ENCODE results near the gene SESN1. TPM values are rescaled to one million over a fixed set of nuclear protein-coding genes. Genes with fewer than 3 reads are reported as not detected.
"Not testable (repeated sequence)": the region's sequence is repeated elsewhere in the genome, so short reads cannot be mapped to it uniquely, and the experiment has no call there.

The SESN1 gene
- polyA plus RNA-seq (2013) = 41.6 TPM

DNA sequence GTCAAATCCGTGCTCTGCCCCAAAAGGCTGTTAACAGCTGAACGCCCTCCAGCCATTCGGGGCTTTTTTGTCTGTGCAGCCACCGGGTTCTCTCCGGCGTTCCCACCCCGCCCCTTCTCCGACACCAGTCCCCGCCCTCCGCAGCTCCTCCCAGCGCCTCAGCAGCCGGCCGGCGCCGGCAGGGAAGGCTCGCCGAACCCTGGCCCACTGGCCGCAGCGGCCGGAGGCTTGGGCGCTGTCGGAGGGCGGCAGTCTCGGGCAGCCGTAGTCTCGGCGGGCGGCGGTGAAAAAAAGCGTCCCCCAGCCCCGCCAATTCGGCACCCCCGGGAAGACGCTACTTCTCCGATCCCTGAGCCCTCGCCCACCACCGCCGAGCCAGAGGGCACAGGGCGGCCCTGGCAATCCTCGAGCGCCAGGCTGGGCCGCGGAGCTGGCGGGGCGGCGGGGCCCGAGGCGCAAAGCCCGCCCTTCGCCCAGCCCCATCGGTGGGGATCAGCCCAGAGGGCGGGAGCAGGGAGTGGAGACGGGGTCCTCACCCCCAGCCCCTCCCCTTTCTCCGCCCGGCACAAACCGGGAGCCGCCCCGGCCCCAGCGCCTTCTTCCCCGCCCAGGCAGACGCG, at the start of gene SESN1:
TSS of gene SESN1 (minus strand) at position 431 of the 620 bp plus-strand sequence. CDS start 773 bp downstream, outside the sequence.
- Histone ChIP-seq H3K27ac (ENCODE audit: insufficient read depth in 1 of 2, low read depth in 1 of 2, low read length in 2 of 2, poor library complexity in 1 of 2, severe bottlenecking in 2 of 2) (peak within 1 kb of the TSS; percentile 86 to 95), H3K9me3 (ENCODE audit: control extremely low read depth in 1 of 5, control insufficient read depth in 4 of 5, insufficient read depth in 2 of 5, low read depth in 1 of 5, low read length in 4 of 5) (no peaks in the 10 kb centered on the region), H3K4me3 (ENCODE audit: control insufficient read depth in 1 of 7, extremely low read depth in 1 of 7, insufficient read depth in 4 of 7, low read depth in 2 of 7, low read length in 6 of 7) (peak within 1 kb of the TSS; percentile 88 to 100 (median 98)), H3K4me1 (ENCODE audit: control extremely low read depth in 1 of 4, control insufficient read depth in 4 of 4, insufficient read depth in 4 of 4, low read length in 3 of 4) (peaks cover 12 to 38% (median 24%) of the 10 kb centered on the region in 4 experiments), H3K36me3 (ENCODE audit: control insufficient read depth in 4 of 4, insufficient read depth in 4 of 4, low read length in 3 of 4) (no peaks in the 10 kb centered on the region), H3K27me3 (replicated peaks in 2 of 5; ENCODE audit: control insufficient read depth in 4 of 5, insufficient read depth in 5 of 5, low read length in 4 of 5) (no peaks in the 10 kb centered on the region)
- ChIA-PET POLR2A (interaction anchor here (0.6 to 1.3 kb wide), 5 partner anchors 20 to 299 kb away, joined by 3 to 7 read pairs (median 4); partner anchors contain the start of gene CD164), CTCF (interaction anchor here (0.6 to 2.8 kb wide), 8 partner anchors 10 to 560 kb away, joined by 3 to 10 read pairs (median 4); partner anchors contain the start of gene CD164)
- WGBS (ENCODE audit: insufficient coverage) = 0% methylated on average over 46 of the region's 62 CpGs
- peak; percentile 94 to 99 (median 97) for DNase-seq

DNA sequence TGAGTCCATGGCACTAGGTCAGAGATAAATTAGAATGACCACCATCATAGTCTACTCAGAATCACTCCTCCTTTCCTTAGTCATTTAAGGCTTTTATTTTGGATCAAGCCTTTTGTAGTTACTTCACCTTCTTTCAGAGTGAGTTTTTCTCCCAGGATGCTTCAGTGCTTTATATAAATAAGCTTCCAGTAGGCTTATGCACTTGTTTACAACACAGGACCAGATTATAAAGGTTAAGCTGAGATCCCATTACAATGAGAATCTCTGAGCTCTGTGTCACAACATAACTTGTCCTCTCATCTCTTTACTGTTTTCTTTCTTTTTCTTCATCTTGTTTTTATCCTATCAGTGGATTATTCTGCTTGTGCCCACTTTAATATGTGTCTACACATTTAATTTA, 48.5 kb upstream of the SESN1 start:
- Histone ChIP-seq H3K27ac (ENCODE audit: insufficient read depth in 1 of 2, low read depth in 1 of 2, low read length in 2 of 2, poor library complexity in 1 of 2, severe bottlenecking in 2 of 2) (no peak overlapping the region), H3K27me3 (replicated peaks in 2 of 5; ENCODE audit: control insufficient read depth in 4 of 5, insufficient read depth in 5 of 5, low read length in 4 of 5) (no peaks in the 10 kb centered on the region), H3K4me1 (ENCODE audit: control extremely low read depth in 1 of 4, control insufficient read depth in 4 of 4, insufficient read depth in 4 of 4, low read length in 3 of 4) (no peaks in the 10 kb centered on the region), H3K9me3 (ENCODE audit: control extremely low read depth in 1 of 5, control insufficient read depth in 4 of 5, insufficient read depth in 2 of 5, low read depth in 1 of 5, low read length in 4 of 5) (no peaks in the 10 kb centered on the region), H3K36me3 (ENCODE audit: control insufficient read depth in 4 of 4, insufficient read depth in 4 of 4, low read length in 3 of 4) (peaks cover 8 to 18% (median 11%) of the 10 kb centered on the region in 4 experiments), H3K4me3 (ENCODE audit: control insufficient read depth in 1 of 7, extremely low read depth in 1 of 7, insufficient read depth in 4 of 7, low read depth in 2 of 7, low read length in 6 of 7) (no peak overlapping the region)
- POLR2A ChIA-PET = interaction anchor here (0.7 kb wide), 2 partner anchors 49 to 184 kb away, joined by 3 to 5 read pairs; no protein-coding TSS in a partner anchor
- DNase-seq = no peak
- CTCF ChIA-PET = no interaction called here

DNA sequence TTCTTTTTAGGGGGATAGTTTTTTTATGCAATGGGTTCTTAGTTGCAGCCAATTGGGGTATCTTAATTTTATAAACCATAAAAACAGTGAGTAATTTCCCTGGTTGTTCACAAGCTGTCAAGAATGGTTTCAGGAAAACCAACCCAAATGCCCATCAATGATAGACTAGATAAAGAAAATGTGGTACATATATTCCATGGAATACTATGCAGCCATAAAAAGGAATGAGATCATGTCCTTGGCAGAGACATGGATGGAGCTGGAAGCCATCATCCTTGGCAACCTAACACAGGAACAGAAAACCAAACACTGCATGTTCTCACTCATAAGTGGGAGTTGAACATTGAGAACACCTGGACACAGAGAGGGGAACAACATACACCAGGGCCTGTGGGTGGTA, 47.4 kb upstream of the SESN1 start:
- H3K27ac ChIP-seq (ENCODE audit: insufficient read depth in 1 of 2, low read depth in 1 of 2, low read length in 2 of 2, poor library complexity in 1 of 2, severe bottlenecking in 2 of 2); H3K9me3 ChIP-seq (ENCODE audit: control extremely low read depth in 1 of 5, control insufficient read depth in 4 of 5, insufficient read depth in 2 of 5, low read depth in 1 of 5, low read length in 4 of 5); H3K4me1 ChIP-seq (ENCODE audit: control extremely low read depth in 1 of 4, control insufficient read depth in 4 of 4, insufficient read depth in 4 of 4, low read length in 3 of 4); H3K4me3 ChIP-seq (ENCODE audit: control insufficient read depth in 1 of 7, extremely low read depth in 1 of 7, insufficient read depth in 4 of 7, low read depth in 2 of 7, low read length in 6 of 7); CTCF ChIA-PET; H3K27me3 ChIP-seq (replicated peaks in 2 of 5; ENCODE audit: control insufficient read depth in 4 of 5, insufficient read depth in 5 of 5, low read length in 4 of 5); DNase-seq; POLR2A ChIA-PET: not testable (repeated sequence)
- peaks cover 5 to 14% (median 10%) of the 10 kb centered on the region in 4 experiments for H3K36me3 ChIP-seq (ENCODE audit: control insufficient read depth in 4 of 4, insufficient read depth in 4 of 4, low read length in 3 of 4)

DNA sequence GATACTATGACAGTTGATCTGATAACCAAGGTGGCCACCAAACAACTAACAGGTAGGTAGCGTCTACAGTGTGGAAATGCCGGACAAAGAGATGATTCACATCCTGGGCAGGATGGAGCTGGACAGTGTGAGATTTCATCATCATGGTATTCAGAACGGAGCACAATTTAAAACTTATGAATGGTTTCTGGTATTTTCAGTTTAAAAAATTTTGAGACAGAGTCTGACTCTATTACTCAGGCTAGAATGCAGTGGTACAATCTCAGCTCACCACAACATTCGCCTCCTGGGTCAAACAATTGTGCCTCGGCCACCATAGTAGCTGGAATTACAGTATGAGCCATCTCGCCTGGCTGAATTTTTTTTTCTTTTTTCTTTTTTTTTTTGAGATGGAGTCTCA, 44.5 kb upstream of the SESN1 start:
- ChIA-PET CTCF (interaction anchor here (1.5 kb wide), 1 partner anchor 63 kb away, joined by 3 read pairs; no protein-coding TSS in a partner anchor), POLR2A (interaction anchor here (0.7 kb wide), 1 partner anchor 44 kb away, joined by 3 read pairs; no protein-coding TSS in a partner anchor)
- no peak overlapping the region for H3K27ac ChIP-seq (ENCODE audit: insufficient read depth in 1 of 2, low read depth in 1 of 2, low read length in 2 of 2, poor library complexity in 1 of 2, severe bottlenecking in 2 of 2)
- WGBS (ENCODE audit: insufficient coverage) = 86% methylated on average over 3 of the region's 6 CpGs
- no peaks in the 10 kb centered on the region for H3K27me3 ChIP-seq (replicated peaks in 2 of 5; ENCODE audit: control insufficient read depth in 4 of 5, insufficient read depth in 5 of 5, low read length in 4 of 5)
- no peak for DNase-seq
- no peaks in the 10 kb centered on the region for H3K9me3 ChIP-seq (ENCODE audit: control extremely low read depth in 1 of 5, control insufficient read depth in 4 of 5, insufficient read depth in 2 of 5, low read depth in 1 of 5, low read length in 4 of 5)
- H3K4me3 ChIP-seq (ENCODE audit: control insufficient read depth in 1 of 7, extremely low read depth in 1 of 7, insufficient read depth in 4 of 7, low read depth in 2 of 7, low read length in 6 of 7) = no peak overlapping the region
- H3K4me1 ChIP-seq (ENCODE audit: control extremely low read depth in 1 of 4, control insufficient read depth in 4 of 4, insufficient read depth in 4 of 4, low read length in 3 of 4) = no peaks in the 10 kb centered on the region
- peaks cover 5 to 14% (median 8%) of the 10 kb centered on the region in 4 experiments for H3K36me3 ChIP-seq (ENCODE audit: control insufficient read depth in 4 of 4, insufficient read depth in 4 of 4, low read length in 3 of 4)

DNA sequence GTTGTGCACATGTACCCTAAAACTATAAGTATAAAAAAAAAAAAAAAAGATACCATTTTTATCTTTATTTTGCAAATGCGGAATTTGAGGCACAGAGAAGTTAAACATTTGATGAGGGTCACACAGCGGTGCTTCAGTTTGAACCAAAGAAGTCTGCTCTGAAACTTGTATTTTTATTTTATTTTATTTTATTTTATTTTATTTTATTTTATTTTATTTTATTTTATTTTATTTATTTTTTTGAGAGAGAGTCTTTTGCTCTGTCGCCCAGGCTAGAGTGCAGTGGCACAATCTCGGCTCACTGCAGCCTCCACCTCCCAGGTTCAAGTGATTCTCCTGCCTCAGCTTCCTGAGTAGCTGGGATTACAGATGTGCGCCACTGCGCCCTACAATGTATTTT, 41.9 kb upstream of the SESN1 start:
- H3K27ac ChIP-seq (ENCODE audit: insufficient read depth in 1 of 2, low read depth in 1 of 2, low read length in 2 of 2, poor library complexity in 1 of 2, severe bottlenecking in 2 of 2); POLR2A ChIA-PET; DNase-seq; H3K27me3 ChIP-seq (replicated peaks in 2 of 5; ENCODE audit: control insufficient read depth in 4 of 5, insufficient read depth in 5 of 5, low read length in 4 of 5); H3K9me3 ChIP-seq (ENCODE audit: control extremely low read depth in 1 of 5, control insufficient read depth in 4 of 5, insufficient read depth in 2 of 5, low read depth in 1 of 5, low read length in 4 of 5); CTCF ChIA-PET; H3K4me3 ChIP-seq (ENCODE audit: control insufficient read depth in 1 of 7, extremely low read depth in 1 of 7, insufficient read depth in 4 of 7, low read depth in 2 of 7, low read length in 6 of 7); H3K4me1 ChIP-seq (ENCODE audit: control extremely low read depth in 1 of 4, control insufficient read depth in 4 of 4, insufficient read depth in 4 of 4, low read length in 3 of 4): not testable (repeated sequence)
- H3K36me3 ChIP-seq (ENCODE audit: control insufficient read depth in 4 of 4, insufficient read depth in 4 of 4, low read length in 3 of 4) = peaks cover 2 to 10% (median 4%) of the 10 kb centered on the region in 4 experiments
- WGBS (ENCODE audit: insufficient coverage) = no CpG with 5 or more reads among the region's 6 CpGs

DNA sequence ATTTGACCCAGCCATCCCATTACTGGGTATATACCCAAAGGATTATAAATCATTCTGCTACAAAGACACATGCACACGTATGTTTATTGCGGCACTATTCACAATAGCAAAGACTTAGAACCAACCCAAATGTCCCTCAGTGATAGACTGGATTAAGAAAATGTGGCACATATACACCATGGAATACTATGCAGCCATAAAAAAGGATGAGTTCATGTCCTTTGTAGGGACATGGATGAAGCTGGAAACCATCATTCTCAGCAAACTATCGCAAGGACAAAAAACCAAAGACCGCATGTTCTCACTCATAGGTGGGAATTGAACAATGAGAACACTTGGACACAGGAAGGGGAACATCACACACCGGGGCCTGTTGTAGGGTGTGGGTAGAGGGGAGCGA, 41.4 kb upstream of the SESN1 start:
- H3K36me3 ChIP-seq (ENCODE audit: control insufficient read depth in 4 of 4, insufficient read depth in 4 of 4, low read length in 3 of 4); DNase-seq; H3K9me3 ChIP-seq (ENCODE audit: control extremely low read depth in 1 of 5, control insufficient read depth in 4 of 5, insufficient read depth in 2 of 5, low read depth in 1 of 5, low read length in 4 of 5); H3K4me3 ChIP-seq (ENCODE audit: control insufficient read depth in 1 of 7, extremely low read depth in 1 of 7, insufficient read depth in 4 of 7, low read depth in 2 of 7, low read length in 6 of 7); H3K4me1 ChIP-seq (ENCODE audit: control extremely low read depth in 1 of 4, control insufficient read depth in 4 of 4, insufficient read depth in 4 of 4, low read length in 3 of 4); H3K27ac ChIP-seq (ENCODE audit: insufficient read depth in 1 of 2, low read depth in 1 of 2, low read length in 2 of 2, poor library complexity in 1 of 2, severe bottlenecking in 2 of 2); POLR2A ChIA-PET; CTCF ChIA-PET; H3K27me3 ChIP-seq (replicated peaks in 2 of 5; ENCODE audit: control insufficient read depth in 4 of 5, insufficient read depth in 5 of 5, low read length in 4 of 5): not testable (repeated sequence)
- WGBS (ENCODE audit: insufficient coverage) = no CpG with 5 or more reads among the region's 6 CpGs

DNA sequence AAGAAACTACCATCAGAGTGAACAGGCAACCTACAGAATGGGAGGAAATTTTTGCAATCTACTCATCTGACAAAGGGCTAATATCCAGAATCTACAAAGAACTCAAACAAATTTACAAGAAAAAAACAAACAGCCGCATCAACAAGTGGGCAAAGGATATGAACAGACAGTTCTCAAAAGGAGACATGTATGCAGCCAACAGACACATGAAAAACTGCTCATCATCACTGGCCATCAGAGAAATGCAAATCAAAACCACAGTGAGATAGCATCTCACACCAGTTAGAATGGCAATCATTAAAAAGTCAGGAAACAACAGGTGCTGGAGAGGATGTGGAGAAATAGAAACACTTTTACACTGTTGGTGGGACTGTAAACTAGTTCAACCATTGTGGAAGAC, 41.0 kb upstream of the SESN1 start:
- WGBS (ENCODE audit: insufficient coverage) = 100% methylated on average over 1 of the region's 1 CpG
- DNase-seq, CTCF ChIA-PET: not testable (repeated sequence)

More for the DNA sequence above, 41.0 kb upstream of the SESN1 start:
- H3K27me3 ChIP-seq (replicated peaks in 2 of 5; ENCODE audit: control insufficient read depth in 4 of 5, insufficient read depth in 5 of 5, low read length in 4 of 5); POLR2A ChIA-PET; H3K36me3 ChIP-seq (ENCODE audit: control insufficient read depth in 4 of 4, insufficient read depth in 4 of 4, low read length in 3 of 4); H3K27ac ChIP-seq (ENCODE audit: insufficient read depth in 1 of 2, low read depth in 1 of 2, low read length in 2 of 2, poor library complexity in 1 of 2, severe bottlenecking in 2 of 2); H3K4me1 ChIP-seq (ENCODE audit: control extremely low read depth in 1 of 4, control insufficient read depth in 4 of 4, insufficient read depth in 4 of 4, low read length in 3 of 4); H3K4me3 ChIP-seq (ENCODE audit: control insufficient read depth in 1 of 7, extremely low read depth in 1 of 7, insufficient read depth in 4 of 7, low read depth in 2 of 7, low read length in 6 of 7); H3K9me3 ChIP-seq (ENCODE audit: control extremely low read depth in 1 of 5, control insufficient read depth in 4 of 5, insufficient read depth in 2 of 5, low read depth in 1 of 5, low read length in 4 of 5): not testable (repeated sequence)
